NT2/D1 (cell line): ENCODE measurements around the gene ADCYAP1.

Experiments used
- SUZ12 ChIP-seq: IDR thresholded peaks from 2 replicates; pipeline ENCODE4 v1.6.1; 2011; ENCODE audit not compliant: insufficient read length, insufficient read depth; ENCODE audit errors: extremely low read depth
- ZNF274 ChIP-seq: IDR thresholded peaks from 2 replicates; pipeline ENCODE4 v1.6.1; 2011; ENCODE audit warnings: mild to moderate bottlenecking, low read depth, low read length

DNA sequence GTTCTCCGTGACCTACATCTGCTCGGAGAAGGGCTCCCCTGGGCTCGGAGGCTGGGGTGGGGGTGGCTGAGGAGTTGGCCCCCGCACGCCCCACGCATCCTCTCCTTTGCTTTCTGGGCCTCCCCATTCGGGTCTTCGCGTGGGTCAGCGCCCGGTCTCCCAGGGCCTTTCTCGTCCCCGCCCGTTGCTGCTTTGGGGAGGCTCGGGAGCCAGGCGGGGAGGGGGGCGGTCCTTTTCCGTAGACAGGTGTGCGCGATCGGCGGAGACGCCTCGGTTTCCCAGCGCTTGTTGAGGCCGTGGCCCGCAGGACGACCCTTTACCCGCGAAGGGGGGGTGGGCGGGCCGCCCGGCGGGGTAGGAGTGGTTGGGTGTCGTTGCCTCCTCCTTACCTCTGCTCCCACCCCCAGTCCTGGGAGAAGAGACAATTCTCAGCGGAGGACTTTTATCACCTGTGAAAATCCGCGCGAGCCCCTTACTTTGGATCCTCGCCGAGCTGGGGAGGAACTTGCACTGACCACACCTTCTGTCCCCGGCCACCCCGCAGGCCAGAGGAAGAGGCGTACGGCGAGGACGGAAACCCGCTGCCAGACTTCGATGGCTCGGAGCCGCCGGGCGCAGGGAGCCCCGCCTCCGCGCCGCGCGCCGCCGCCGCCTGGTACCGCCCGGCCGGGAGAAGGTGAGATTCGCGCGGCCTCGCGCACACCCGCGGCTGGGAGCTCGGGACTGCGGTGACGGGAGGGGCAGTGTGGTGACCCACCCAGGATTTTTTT lies 2.6 kb downstream of the ADCYAP1 start:
- TF ChIP-seq SUZ12 (no peak), ZNF274 (no peak)
